Endothelial cell of umbilical vein (primary cell): ENCODE data around the gene RACGAP1. TPM values are rescaled to one million over a fixed set of nuclear protein-coding genes. Genes with fewer than 3 reads are reported as not detected.

Experiments
- BruUV-seq: library from RNA; stranded (reverse); fragments of 400-500 nt; replicated peaks from 2 replicates; lab custom pipeline; 2021; lab: Mats Ljungman, UMichigan
- CTCF ChIA-PET: fragments of 300-600, 350-600 bp; sonication (Branson Sonifier 250); formaldehyde crosslinking; loops from one replicate; lab custom pipeline; 2021; ENCODE audit warnings: antibody characterized with exemption, inconsistent platforms; lab: Charles Lee
- POLR2A ChIA-PET: fragments of 300-600, 350-600 bp; sonication (Branson Sonifier 250); formaldehyde crosslinking; loops from one replicate; lab custom pipeline; 2021; ENCODE audit warnings: antibody characterized with exemption, inconsistent platforms; lab: Charles Lee
- DNase-seq: peaks from one replicate; pipeline ENCODE4 v3.0.0-alpha.2; 2011; ENCODE audit warnings: low read depth, low spot score
- FAIRE-seq: peaks from 2 replicates; lab custom pipeline; 2011; peaks lifted over from hg19 to GRCh38; lab: Jason Lieb, UNC
- H2AFZ ChIP-seq: 2 replicates; pipeline ENCODE4 v1.6.0; 2012; ENCODE audit warnings: low read depth, low read length, control low read depth, inconsistent platforms
- H3K27ac ChIP-seq: 2 replicates; pipeline ENCODE4 v1.5.1; 2011; ENCODE audit warnings: low read depth, mild to moderate bottlenecking, control low read depth, low read length, moderate library complexity; ENCODE audit not compliant: insufficient read depth
- H3K27me3 ChIP-seq, 2 experiments: 2 replicates each; pipeline versions ENCODE4 v1.6.0 to v1.6.1; 2011; ENCODE audit warnings: low read length in 2 of 2, mixed read lengths in 1 of 2; ENCODE audit not compliant: control insufficient read depth in 2 of 2, insufficient read depth in 2 of 2
- H3K36me3 ChIP-seq, 2 experiments: 2 replicates in 1 of 2; 3 replicates in 1 of 2; pipeline ENCODE4 v1.5.1; 2011; ENCODE audit warnings: low read length in 2 of 2, mild to moderate bottlenecking in 1 of 2, moderate library complexity in 1 of 2; ENCODE audit not compliant: control insufficient read depth in 2 of 2, insufficient read depth in 2 of 2; ENCODE audit errors: extremely low read depth in 1 of 2
- H3K4me1 ChIP-seq: 3 replicates; pipeline ENCODE4 v1.5.1; 2011; ENCODE audit warnings: mild to moderate bottlenecking, low read length; ENCODE audit not compliant: control insufficient read depth, insufficient read depth; ENCODE audit errors: extremely low read depth
- H3K4me2 ChIP-seq: 2 replicates; pipeline ENCODE4 v1.6.1; 2011; ENCODE audit warnings: low read length, control low read depth, mixed read lengths; ENCODE audit not compliant: insufficient read depth
- H3K4me3 ChIP-seq, 3 experiments: fragments of 200-600 bp in 1 of 3; sonication (generic), shearing (Covaris generic) in 1 of 3; replicated peaks in 1 of 3; 2 replicates each; pipeline ENCODE4 v1.5.1; 2011 to 2016; ENCODE audit warnings: control low read depth in 3 of 3, low read length in 3 of 3, mild to moderate bottlenecking in 2 of 3, inconsistent platforms in 1 of 3, low read depth in 1 of 3, moderate library complexity in 1 of 3; ENCODE audit not compliant: insufficient read depth in 1 of 3
- H3K79me2 ChIP-seq: 2 replicates; pipeline ENCODE4 v1.6.0; 2012; ENCODE audit warnings: low read length, inconsistent platforms; ENCODE audit not compliant: control insufficient read depth, insufficient read depth
- H3K9ac ChIP-seq: replicated peaks from 2 replicates; pipeline ENCODE3; 2011; ENCODE audit warnings: low read length, control low read depth; ENCODE audit not compliant: insufficient read depth; ENCODE audit errors: extremely low read depth
- H3K9me1 ChIP-seq: replicated peaks from 3 replicates; pipeline ENCODE4 v1.6.0; 2011; ENCODE audit warnings: mild to moderate bottlenecking, low read length; ENCODE audit not compliant: control insufficient read depth, insufficient read depth; ENCODE audit errors: extremely low read depth
- H3K9me3 ChIP-seq: replicated peaks from 2 replicates; pipeline ENCODE4 v1.5.1; 2012; ENCODE audit warnings: low read length, inconsistent platforms; ENCODE audit not compliant: control insufficient read depth, insufficient read depth
- H4K20me1 ChIP-seq: replicated peaks from 2 replicates; pipeline ENCODE3; 2011; ENCODE audit warnings: mild to moderate bottlenecking, low read length; ENCODE audit not compliant: control insufficient read depth, insufficient read depth; ENCODE audit errors: extremely low read depth
- CTCF ChIP-seq, 2 donors: IDR thresholded peaks; 1 replicate in 1 of 2; 2 replicates in 1 of 2; pipeline ENCODE4 v1.5.1; 2011; ENCODE audit warnings: low read length in 2 of 2, mild to moderate bottlenecking in 2 of 2, moderate library complexity in 2 of 2, control low read depth in 1 of 2, inconsistent platforms in 1 of 2, low read depth in 1 of 2; ENCODE audit not compliant: insufficient read depth in 1 of 2; ENCODE audit errors: extremely low read depth in 1 of 2
- FOS ChIP-seq: IDR thresholded peaks from 2 replicates; pipeline ENCODE4 v1.6.1; 2011; ENCODE audit warnings: mild to moderate bottlenecking, low read length, moderate library complexity, borderline replicate concordance; ENCODE audit not compliant: insufficient read depth
- GATA2 ChIP-seq: IDR thresholded peaks from 2 replicates; pipeline ENCODE4 v1.7.0; 2011; ENCODE audit warnings: low read depth, mild to moderate bottlenecking, moderate library complexity, mixed read lengths, low read length; ENCODE audit not compliant: insufficient read length, insufficient read depth
- MAX ChIP-seq: IDR thresholded peaks from 2 replicates; pipeline ENCODE4 v1.6.1; 2011; ENCODE audit not compliant: insufficient read depth, insufficient read length
- MYC ChIP-seq: IDR thresholded peaks from one replicate; pipeline ENCODE4 v1.6.1; 2011; ENCODE audit warnings: mild to moderate bottlenecking, low read depth, low read length
- POLR2AphosphoS5 ChIP-seq: IDR thresholded peaks from 2 replicates; pipeline ENCODE4 v1.6.1; 2012; ENCODE audit warnings: low read depth, mild to moderate bottlenecking, control low read depth, low read length, moderate library complexity; ENCODE audit not compliant: insufficient read depth
- dilution Hi-C: fragments of 300-500 bp; cut with MboI; formaldehyde crosslinking; loops from one replicate; pipeline ENCODE4 v1.15.0; 2019; ENCODE audit warnings: low sequenced_read_pairs; ENCODE audit not compliant: extremely low pct_ligation_motif_present
- intact Hi-C: fragments of 100-400 bp; cut with micrococcal nuclease; formaldehyde crosslinking; loops from one replicate; pipeline ENCODE4 v1.10.0; 2022
- polyA plus RNA-seq, 4 experiments: library from polyadenylated mRNA; depleted of rRNA in 3 of 4; stranded (reverse) in 3 of 4; unstranded in 1 of 4; fragments of >200 nt; gene quantifications; 2 replicates each; pipeline versions ENCODE4 v1.2.1 to v1.2.3, GENCODE V29; 2011 to 2012; ENCODE audit warnings: missing spikeins in 1 of 4
- total RNA-seq: library from RNA; stranded (reverse); gene quantifications from 2 replicates; pipeline ENCODE4 v1.2.3, GENCODE V29; 2021

RACGAP1 gene
- total and polyA plus RNA-seq, 2 donors (not counting 3 experiments of a cell fraction or from before 2014, with no cell fraction given), result 16.5 to 56.3 TPM

DNA sequence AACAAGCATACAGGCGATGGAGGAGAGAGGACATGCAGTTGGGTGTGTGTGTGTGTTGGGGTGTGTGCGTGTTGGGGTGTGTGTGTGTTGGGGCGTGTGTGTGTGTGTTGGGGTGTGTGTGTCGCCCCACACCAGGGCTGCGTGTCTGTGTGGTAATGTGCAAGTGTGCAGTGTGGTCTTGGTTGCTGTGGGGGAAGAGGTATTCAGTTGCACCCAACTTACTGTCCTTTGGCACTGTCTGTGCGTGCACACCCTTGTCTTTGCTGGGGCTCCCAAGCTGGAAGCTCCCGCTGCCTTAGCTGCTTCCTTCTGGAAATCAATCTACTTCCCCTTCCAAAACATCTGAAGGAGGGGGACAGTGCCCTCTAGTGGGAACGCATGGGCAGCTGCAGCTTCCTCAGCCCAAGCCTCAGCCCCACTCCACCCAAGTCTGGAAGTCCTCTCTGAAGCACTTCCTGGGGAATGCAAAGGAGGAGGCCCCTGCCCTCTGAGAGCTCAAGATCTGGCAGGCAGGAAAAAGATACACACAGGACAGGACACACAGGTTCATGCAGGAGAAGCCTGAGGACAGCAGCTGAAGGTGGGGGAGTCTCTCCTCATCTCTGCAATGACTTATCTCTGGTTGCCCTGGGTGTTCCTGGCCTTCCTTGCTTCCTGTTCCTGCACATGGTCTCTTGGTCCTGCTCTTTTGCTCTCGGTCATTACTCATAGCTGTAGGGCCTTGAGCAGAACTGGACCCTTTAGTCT, 45.2 kb upstream of the RACGAP1 start:
- Histone ChIP-seq H3K27ac (no peak overlapping the region), H4K20me1 (no peaks in the 10 kb centered on the region), H3K79me2 (no peaks in the 10 kb centered on the region), H3K36me3 (no peaks in the 10 kb centered on the region), H3K4me3 (no peak overlapping the region), H3K9me1 (no peaks in the 10 kb centered on the region), H3K4me2 (no peak overlapping the region), H3K4me1 (peaks cover 4% of the 10 kb centered on the region), H3K9ac (no peak overlapping the region), H3K9me3 (no peaks in the 10 kb centered on the region), H2AFZ (peak overlapping the region; percentile 45), H3K27me3 (peaks cover 11% of the 10 kb centered on the region in 2 experiments)
- TF ChIP-seq POLR2AphosphoS5, result no peak
- TF ChIP-seq GATA2, result no peak
- TF ChIP-seq MYC, result no peak
- no peak for TF ChIP-seq MAX
- TF ChIP-seq CTCF (IDR thresholded peaks at IDR 0.05; ENCODE audit: extremely low read depth in 1 of 2, insufficient read depth in 1 of 2, low read depth in 1 of 2, low read length in 2 of 2), result peak; percentile 93 to 95
- no peak for TF ChIP-seq FOS
- intact Hi-C loops, result loop anchor here (1.0 to 5.0 kb wide), 5 partner anchors 31 to 293 kb away; no protein-coding TSS in a partner anchor
- DNase-seq (peak; percentile 76), FAIRE-seq (peak; percentile 94)
- ChIA-PET CTCF (interaction anchor here (0.6 to 12.1 kb wide), 48 partner anchors 8 to 325 kb away, joined by 3 to 317 read pairs (median 6); partner anchors contain the start of genes AQP6, BCDIN3D, CERS5 and COX14), POLR2A (interaction anchor here (0.6 to 0.7 kb wide), 2 partner anchors 14 to 233 kb away, joined by 3 read pairs; partner anchors contain the start of gene SMARCD1)
- dilution Hi-C loops, result loop anchor here (25.0 kb wide), 1 partner anchor 108 kb away; the partner anchor contains the start of genes AQP2, AQP5 and AQP6
- no TSS peak for BruUV-seq
